ENCODE data around the gene ESRRG. TPM values are rescaled to one million over a fixed set of nuclear protein-coding genes. Genes with fewer than 3 reads are reported as not detected.

The ESRRG gene
- total and polyA plus RNA-seq, 2 experiments from 2014 or later, result 1.2 to 1.7 TPM

- H3F3A ChIP-seq (replicated peaks; ENCODE audit: low read depth), result no peaks in the 10 kb centered on the region
- H3K4me2 ChIP-seq, result peak overlapping the region; percentile 46
- H4K20me1 ChIP-seq (replicated peaks; ENCODE audit: insufficient read depth), result no peaks in the 10 kb centered on the region
- H3K27me3 ChIP-seq (ENCODE audit: insufficient read depth), result no peaks in the 10 kb centered on the region
- Mint-ChIP-seq H3K27me3 (ENCODE audit: insufficient read depth, low read depth, poor library complexity) (no peaks in the 10 kb centered on the region), H3K9me3 (no peaks in the 10 kb centered on the region), H3K4me3 (peak overlapping the region; percentile 54), H3K4me1 (peaks cover 36% of the 10 kb centered on the region), H3K36me3 (ENCODE audit: low read depth) (no peaks in the 10 kb centered on the region), H3K27ac (peak overlapping the region; percentile 10)
- no peaks in the 10 kb centered on the region for H3K9me2 ChIP-seq (ENCODE audit: insufficient read depth)
- no peak overlapping the region for H3K4me3 ChIP-seq
- no peak for TF ChIP-seq NANOG (IDR thresholded peaks at IDR 0.05; ENCODE audit: borderline replicate concordance)
- TF ChIP-seq CREB1 (CRISPR knock-in tag; IDR thresholded peaks at IDR 0.05; ENCODE audit: low read depth), result 0 out of 2 replicates have a peak, but pooled peaks have one; percentile 29
- H3K4me1 ChIP-seq (ENCODE audit: insufficient read depth), result peaks cover 23% of the 10 kb centered on the region
- peak overlapping the region; percentile 23; the same call in 1 of the 2 replicates for H2AFZ ChIP-seq
- H3K27ac ChIP-seq (ENCODE audit: low read depth), result peak overlapping the region; percentile 7; the same call in 1 of the 2 replicates
- H3K36me3 ChIP-seq (ENCODE audit: insufficient read depth), result no peaks in the 10 kb centered on the region
- ATAC-seq (peak; percentile 78), DNase-seq (ENCODE audit: low spot score) (peak; percentile 32)
- no peaks in the 10 kb centered on the region for H3K79me2 ChIP-seq (replicated peaks; ENCODE audit: insufficient read depth)
These were observed 36.1 kb downstream of the ESRRG start for GRCh38 chr1:216686860-216687766.

- no peak overlapping the region for H3K4me3 Mint-ChIP-seq
- Histone ChIP-seq H3K79me2 (replicated peaks; ENCODE audit: insufficient read depth) (no peaks in the 10 kb centered on the region), H3K9me2 (ENCODE audit: insufficient read depth) (no peaks in the 10 kb centered on the region), H3F3A (replicated peaks; ENCODE audit: low read depth) (no peaks in the 10 kb centered on the region), H3K4me2 (no peak overlapping the region), H3K27ac (ENCODE audit: low read depth) (no peak overlapping the region), H3K4me3 (no peak overlapping the region), H4K20me1 (replicated peaks; ENCODE audit: insufficient read depth) (no peaks in the 10 kb centered on the region), H3K4me1 (ENCODE audit: insufficient read depth) (peaks cover 21% of the 10 kb centered on the region), H3K36me3 (ENCODE audit: insufficient read depth) (no peaks in the 10 kb centered on the region), H3K27me3 (ENCODE audit: insufficient read depth) (no peaks in the 10 kb centered on the region), H2AFZ (no peak overlapping the region)
- ATAC-seq (no peak), DNase-seq (ENCODE audit: low spot score) (no peak)
- no peaks in the 10 kb centered on the region for H3K9me3 Mint-ChIP-seq
- no peaks in the 10 kb centered on the region for H3K36me3 Mint-ChIP-seq (ENCODE audit: low read depth)
- H3K27me3 Mint-ChIP-seq (ENCODE audit: insufficient read depth, low read depth, poor library complexity), result no peaks in the 10 kb centered on the region
- H3K4me1 Mint-ChIP-seq, result peaks cover 28% of the 10 kb centered on the region
- H3K27ac Mint-ChIP-seq, result no peak overlapping the region
- no peak for TF ChIP-seq ZNF331 (CRISPR knock-in tag; IDR thresholded peaks at IDR 0.05; ENCODE audit: low read depth)
- no peak for TF ChIP-seq ZNF114 (CRISPR knock-in tag; IDR thresholded peaks at IDR 0.05)
- TF ChIP-seq STAT1 (IDR thresholded peaks at IDR 0.05; ENCODE audit: unreplicated experiment), result no peak
- no peak for TF ChIP-seq EZH2phosphoT487 (IDR thresholded peaks at IDR 0.05; ENCODE audit: unreplicated experiment)
- TF ChIP-seq JUNB (IDR thresholded peaks at IDR 0.05; ENCODE audit: unreplicated experiment), result no peak
- no peak for TF ChIP-seq ETS1 (IDR thresholded peaks at IDR 0.05)
- TF ChIP-seq ZNF462 (CRISPR knock-in tag; IDR thresholded peaks at IDR 0.05), result no peak
- no peak for TF ChIP-seq REST (IDR thresholded peaks at IDR 0.05; ENCODE audit: unreplicated experiment)
- no peak for TF ChIP-seq CREB1 (CRISPR knock-in tag; IDR thresholded peaks at IDR 0.05; ENCODE audit: low read depth)
These were observed 40.5 kb downstream of the ESRRG start for GRCh38 chr1:216682752-216683151.

Measured in GM23338 (cell line).